ENCODE measurements around the gene FOXL1.

DNA sequence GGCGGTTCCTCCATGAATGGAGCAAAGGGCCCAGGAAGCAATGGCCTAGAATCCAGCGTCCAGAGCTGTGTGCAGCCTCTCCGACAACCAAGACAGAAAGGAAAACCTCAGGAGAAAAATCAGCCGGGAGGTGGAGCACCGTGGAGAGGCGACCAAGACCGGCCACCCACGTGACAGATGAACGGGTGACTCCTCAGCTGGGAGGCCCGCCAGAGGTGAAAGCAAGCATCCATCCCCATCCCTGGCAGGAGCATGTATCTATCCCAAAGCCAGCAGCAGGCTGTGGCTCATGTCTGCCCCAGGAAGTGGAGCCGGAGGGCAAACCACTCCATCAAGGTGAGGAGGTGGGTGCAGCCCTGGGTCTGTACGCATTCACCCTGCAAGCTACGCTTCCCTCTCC is 52.1 kb downstream of the FOXL1 start:
- TF ChIP-seq, protein P1, sequence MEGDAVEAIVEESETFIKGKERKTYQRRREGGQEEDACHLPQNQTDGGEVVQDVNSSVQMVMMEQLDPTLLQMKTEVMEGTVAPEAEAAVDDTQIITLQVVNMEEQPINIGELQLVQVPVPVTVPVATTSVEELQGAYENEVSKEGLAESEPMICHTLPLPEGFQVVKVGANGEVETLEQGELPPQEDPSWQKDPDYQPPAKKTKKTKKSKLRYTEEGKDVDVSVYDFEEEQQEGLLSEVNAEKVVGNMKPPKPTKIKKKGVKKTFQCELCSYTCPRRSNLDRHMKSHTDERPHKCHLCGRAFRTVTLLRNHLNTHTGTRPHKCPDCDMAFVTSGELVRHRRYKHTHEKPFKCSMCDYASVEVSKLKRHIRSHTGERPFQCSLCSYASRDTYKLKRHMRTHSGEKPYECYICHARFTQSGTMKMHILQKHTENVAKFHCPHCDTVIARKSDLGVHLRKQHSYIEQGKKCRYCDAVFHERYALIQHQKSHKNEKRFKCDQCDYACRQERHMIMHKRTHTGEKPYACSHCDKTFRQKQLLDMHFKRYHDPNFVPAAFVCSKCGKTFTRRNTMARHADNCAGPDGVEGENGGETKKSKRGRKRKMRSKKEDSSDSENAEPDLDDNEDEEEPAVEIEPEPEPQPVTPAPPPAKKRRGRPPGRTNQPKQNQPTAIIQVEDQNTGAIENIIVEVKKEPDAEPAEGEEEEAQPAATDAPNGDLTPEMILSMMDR (IDR thresholded peaks at IDR 0.05): no peak
- no peak for TF ChIP-seq POLR2A (IDR thresholded peaks at IDR 0.05)
